Brain pericyte (primary cell): ENCODE measurements around the gene LCE7A.

Experiments
- DNase-seq: peaks from one replicate; pipeline ENCODE4 v3.0.0-alpha.2; 2012; ENCODE audit warnings: low read depth, low spot score

Gene LCE7A

GRCh38 chr1:152880316-152880715, 20.5 kb downstream of the LCE7A start:
- no peak for DNase-seq

- DNase-seq = no peak
Measured at GRCh38 chr1:152880907-152881306, 21.1 kb downstream of the LCE7A start.

GRCh38 chr1:152884085-152884484, 24.3 kb downstream of the LCE7A start:
- no peak for DNase-seq

- no peak for DNase-seq
Measured at GRCh38 chr1:152884506-152884905, 24.7 kb downstream of the LCE7A start.

GRCh38 chr1:152884966-152885624, 25.3 kb downstream of the LCE7A start:
- DNase-seq = no peak

- DNase-seq = no peak
Measured at GRCh38 chr1:152886085-152886484, 26.3 kb downstream of the LCE7A start.

GRCh38 chr1:152886758-152887409, 27.1 kb downstream of the LCE7A start:
- no peak for DNase-seq

- no peak for DNase-seq
Measured at GRCh38 chr1:152888126-152888525, 28.3 kb downstream of the LCE7A start.

- DNase-seq = no peak
Measured at GRCh38 chr1:152899027-152899426, 39.2 kb downstream of the LCE7A start.

GRCh38 chr1:152899883-152900282, 40.1 kb downstream of the LCE7A start:
- DNase-seq = no peak

GRCh38 chr1:152901631-152902030, 41.8 kb downstream of the LCE7A start:
- DNase-seq = no peak

GRCh38 chr1:152902636-152903035, 42.8 kb downstream of the LCE7A start:
- no peak for DNase-seq

GRCh38 chr1:152904688-152905440, 45.1 kb downstream of the LCE7A start:
- DNase-seq = no peak

GRCh38 chr1:152906023-152906565, 46.3 kb downstream of the LCE7A start:
- DNase-seq = no peak

GRCh38 chr1:152907686-152908601, 48.1 kb downstream of the LCE7A start, which contains the start of gene IVL:
IVL (plus strand) TSS chr1:152908546; CDS start chr1:152909798, 1,252 bp downstream.
- no peak for DNase-seq

- no peak for DNase-seq
Measured at GRCh38 chr1:152909206-152909605, 49.4 kb downstream of the LCE7A start.
